ENCODE results near the gene P2RY11. TPM values are rescaled to one million over a fixed set of nuclear protein-coding genes. Genes with fewer than 3 reads are reported as not detected.
A peak's percentile ranks its signal among the peaks of the same experiment; 100 is the strongest.

P2RY11 gene
- total and polyA plus RNA-seq, 2 donors (not counting 1 experiment from before 2014, with no cell fraction given), result 25.8 to 27.1 TPM

DNA sequence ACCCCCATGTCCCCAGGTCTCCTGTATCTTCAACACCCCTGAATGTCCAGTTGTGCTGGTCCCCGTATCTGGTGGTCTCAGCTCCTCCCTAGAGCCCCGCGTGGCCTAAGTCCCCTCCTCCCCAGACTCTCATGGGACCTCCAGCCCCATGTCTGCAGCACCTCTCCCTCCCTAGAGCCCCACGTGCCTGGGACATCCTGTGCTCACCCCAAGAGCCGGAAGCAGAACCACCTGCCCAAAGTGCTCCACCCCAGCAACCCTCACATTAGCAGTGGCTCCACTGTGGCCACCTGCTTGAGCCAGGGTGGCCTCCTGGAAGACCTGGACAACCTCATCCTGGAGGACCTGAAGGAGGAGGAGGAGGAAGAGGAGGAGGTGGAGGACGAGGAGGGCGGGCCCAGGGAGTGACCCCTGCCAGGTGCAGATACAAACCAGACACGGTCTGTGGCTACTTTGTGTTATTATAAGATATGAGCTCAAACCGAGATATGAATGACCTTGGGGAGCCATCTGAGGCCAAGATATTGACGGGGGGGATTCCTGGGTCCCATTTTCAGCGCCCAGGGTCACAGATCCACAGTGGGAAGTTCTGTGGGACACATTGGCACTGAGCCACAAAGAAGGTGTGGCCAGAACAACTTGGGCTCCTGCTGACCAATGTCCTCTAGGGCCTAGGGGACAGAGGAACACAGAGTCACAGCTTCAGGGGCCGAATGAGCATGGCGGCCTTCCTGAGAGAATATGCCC, 19.4 kb upstream of the P2RY11 start:
- ATAC-seq (ENCODE audit: low read depth) (no peak), DNase-seq (peak; percentile 62)
- Mint-ChIP-seq H3K4me3 (peak overlapping the region; percentile 64), H3K9me3 (ENCODE audit: insufficient read depth) (no peaks in the 10 kb centered on the region), H3K27me3 (no peaks in the 10 kb centered on the region), H3K27ac (peak overlapping the region; percentile 91), H3K4me1 (peaks cover 33% of the 10 kb centered on the region)
- peaks cover 0 to 14% of the 10 kb centered on the region in 2 experiments for H3K36me3 ChIP-seq (replicated peaks in 1 of 2; ENCODE audit: control extremely low read depth in 1 of 2, control insufficient read depth in 1 of 2, extremely low read depth in 1 of 2, insufficient read depth in 2 of 2, low read length in 1 of 2)
- peaks cover 17 to 35% of the 10 kb centered on the region in 2 donors for H3K4me1 ChIP-seq (ENCODE audit: control insufficient read depth in 2 of 2, insufficient read depth in 2 of 2, low read length in 2 of 2)
- TF ChIP-seq EZH2 (IDR thresholded peaks at IDR 0.05; ENCODE audit: borderline replicate concordance, insufficient read depth, low read depth, low read length, poor library complexity, severe bottlenecking), result no peak
- H4K20me1 ChIP-seq (ENCODE audit: control insufficient read depth, insufficient read depth, low read length, poor library complexity, severe bottlenecking), result no peaks in the 10 kb centered on the region
- peak overlapping the region; percentile 34 for H3K4me2 ChIP-seq (replicated peaks; ENCODE audit: low read depth, low read length, poor library complexity, severe bottlenecking)
- ChIA-PET CTCF (no interaction called here), POLR2A (interaction anchor here (0.6 to 1.2 kb wide), 3 partner anchors 9 to 10 kb away, joined by 3 to 12 read pairs (median 5); partner anchors contain the start of gene ANGPTL6)
- H3K4me3 ChIP-seq (ENCODE audit: control extremely low read depth in 1 of 5, extremely low read depth in 1 of 5, insufficient read depth in 1 of 5, low read depth in 2 of 5, low read length in 4 of 5), result no peak overlapping the region
- H3K9me3 ChIP-seq (ENCODE audit: control extremely low read depth in 1 of 3, control insufficient read depth in 2 of 3, insufficient read depth in 1 of 3, low read length in 2 of 3), result peaks cover 0 to 4% (median 4%) of the 10 kb centered on the region in 3 donors
- no peak overlapping the region for H3K9ac ChIP-seq (ENCODE audit: low read length)
- no peaks in the 10 kb centered on the region for H3K27me3 ChIP-seq (replicated peaks in 1 of 4; ENCODE audit: control extremely low read depth in 1 of 4, control insufficient read depth in 3 of 4, insufficient read depth in 4 of 4, low read length in 3 of 4)
- intact Hi-C loops (cut with micrococcal nuclease), result no loop called here
- no peak overlapping the region for H2AFZ ChIP-seq (ENCODE audit: insufficient read depth, low read depth, low read length, poor library complexity, severe bottlenecking)
- peaks cover under 1% of the 10 kb centered on the region for H3K79me2 ChIP-seq (ENCODE audit: control insufficient read depth, insufficient read depth, low read length)
- H3K27ac ChIP-seq (ENCODE audit: low read length in 2 of 2), result peak overlapping the region; percentile 59 to 64
- WGBS (ENCODE audit: insufficient coverage), result 71% methylated on average over 12 of the region's 13 CpGs

DNA sequence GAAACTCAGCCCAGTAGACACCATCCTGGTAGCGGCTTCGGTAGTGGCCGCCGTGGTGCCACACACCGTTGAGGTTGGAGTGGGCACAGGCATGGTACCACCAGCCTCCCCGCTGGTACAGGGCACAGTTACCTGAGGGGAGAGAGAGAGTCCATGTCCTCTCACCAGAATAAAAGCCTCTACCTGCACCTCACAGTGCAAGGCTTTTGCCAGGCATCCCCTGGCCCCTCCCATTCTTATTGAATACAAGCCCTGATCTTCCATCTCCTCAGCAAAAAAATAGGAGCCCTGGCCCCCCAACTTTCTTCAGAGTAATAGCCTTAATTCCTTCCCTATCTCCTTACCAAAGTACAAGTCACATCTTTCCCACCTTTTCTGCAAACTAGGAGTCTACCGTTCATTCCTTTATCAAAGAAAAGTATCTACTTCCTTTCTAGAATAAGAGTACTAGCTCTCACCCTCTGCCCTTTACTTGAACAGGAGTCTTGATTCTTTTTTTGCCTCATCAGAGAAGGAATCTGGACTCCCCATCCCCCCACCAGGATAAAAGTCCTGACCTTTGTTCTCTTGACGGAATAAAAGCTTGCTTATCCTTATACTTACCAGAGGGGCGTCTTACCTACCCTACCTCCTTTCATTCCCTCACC, 18.7 kb upstream of the P2RY11 start:
- Histone ChIP-seq H3K27me3 (replicated peaks in 1 of 4; ENCODE audit: control extremely low read depth in 1 of 4, control insufficient read depth in 3 of 4, insufficient read depth in 4 of 4, low read length in 3 of 4) (no peaks in the 10 kb centered on the region), H2AFZ (ENCODE audit: insufficient read depth, low read depth, low read length, poor library complexity, severe bottlenecking) (no peak overlapping the region), H3K9me3 (ENCODE audit: control extremely low read depth in 1 of 3, control insufficient read depth in 2 of 3, insufficient read depth in 1 of 3, low read length in 2 of 3) (peaks cover 0 to 4% (median 4%) of the 10 kb centered on the region in 3 donors), H4K20me1 (ENCODE audit: control insufficient read depth, insufficient read depth, low read length, poor library complexity, severe bottlenecking) (no peaks in the 10 kb centered on the region), H3K36me3 (replicated peaks in 1 of 2; ENCODE audit: control extremely low read depth in 1 of 2, control insufficient read depth in 1 of 2, extremely low read depth in 1 of 2, insufficient read depth in 2 of 2, low read length in 1 of 2) (peaks cover 0 to 14% of the 10 kb centered on the region in 2 experiments), H3K4me1 (ENCODE audit: control insufficient read depth in 2 of 2, insufficient read depth in 2 of 2, low read length in 2 of 2) (peaks cover 16 to 34% of the 10 kb centered on the region in 2 donors), H3K9ac (ENCODE audit: low read length) (no peak overlapping the region), H3K4me3 (ENCODE audit: control extremely low read depth in 1 of 5, extremely low read depth in 1 of 5, insufficient read depth in 1 of 5, low read depth in 2 of 5, low read length in 4 of 5) (no peak overlapping the region), H3K27ac (ENCODE audit: low read length in 2 of 2) (peak overlapping the region; percentile 37 to 64), H3K79me2 (ENCODE audit: control insufficient read depth, insufficient read depth, low read length) (no peaks in the 10 kb centered on the region), H3K4me2 (replicated peaks; ENCODE audit: low read depth, low read length, poor library complexity, severe bottlenecking) (peak overlapping the region; percentile 34)
- 97% methylated on average over 7 of the region's 9 CpGs for WGBS (ENCODE audit: insufficient coverage)
- intact Hi-C loops (cut with micrococcal nuclease), result no loop called here
- POLR2A ChIA-PET, result interaction anchor here (0.6 kb wide), 1 partner anchor 9 kb away, joined by 5 read pairs; no protein-coding TSS in a partner anchor
- Mint-ChIP-seq H3K27ac (no peak overlapping the region), H3K4me1 (peaks cover 26% of the 10 kb centered on the region), H3K27me3 (no peaks in the 10 kb centered on the region), H3K4me3 (no peak overlapping the region), H3K9me3 (ENCODE audit: insufficient read depth) (no peaks in the 10 kb centered on the region)
- TF ChIP-seq EZH2 (IDR thresholded peaks at IDR 0.05; ENCODE audit: borderline replicate concordance, insufficient read depth, low read depth, low read length, poor library complexity, severe bottlenecking), result no peak
- TF ChIP-seq, protein P1, sequence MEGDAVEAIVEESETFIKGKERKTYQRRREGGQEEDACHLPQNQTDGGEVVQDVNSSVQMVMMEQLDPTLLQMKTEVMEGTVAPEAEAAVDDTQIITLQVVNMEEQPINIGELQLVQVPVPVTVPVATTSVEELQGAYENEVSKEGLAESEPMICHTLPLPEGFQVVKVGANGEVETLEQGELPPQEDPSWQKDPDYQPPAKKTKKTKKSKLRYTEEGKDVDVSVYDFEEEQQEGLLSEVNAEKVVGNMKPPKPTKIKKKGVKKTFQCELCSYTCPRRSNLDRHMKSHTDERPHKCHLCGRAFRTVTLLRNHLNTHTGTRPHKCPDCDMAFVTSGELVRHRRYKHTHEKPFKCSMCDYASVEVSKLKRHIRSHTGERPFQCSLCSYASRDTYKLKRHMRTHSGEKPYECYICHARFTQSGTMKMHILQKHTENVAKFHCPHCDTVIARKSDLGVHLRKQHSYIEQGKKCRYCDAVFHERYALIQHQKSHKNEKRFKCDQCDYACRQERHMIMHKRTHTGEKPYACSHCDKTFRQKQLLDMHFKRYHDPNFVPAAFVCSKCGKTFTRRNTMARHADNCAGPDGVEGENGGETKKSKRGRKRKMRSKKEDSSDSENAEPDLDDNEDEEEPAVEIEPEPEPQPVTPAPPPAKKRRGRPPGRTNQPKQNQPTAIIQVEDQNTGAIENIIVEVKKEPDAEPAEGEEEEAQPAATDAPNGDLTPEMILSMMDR (IDR thresholded peaks at IDR 0.05), result no peak
- CTCF ChIA-PET, result no interaction called here
- DNase-seq (no peak), ATAC-seq (ENCODE audit: low read depth) (no peak)

Measured in B cell (primary cell).